SK-N-SH treated with all-trans-retinoic acid at 6 μM for 48 hours (cell line): ENCODE results near the gene HMGA1.

Source experiments
- ARNTL ChIP-seq: fragments of 450-650 bp; formaldehyde crosslinking; IDR thresholded peaks from 2 replicates; pipeline ENCODE4 v1.5.0; 2020; ENCODE audit warnings: low read depth, mild to moderate bottlenecking, moderate library complexity, borderline replicate concordance
- BACH2 ChIP-seq: fragments of 250-450 bp; sonication (Bioruptor Pico); IDR thresholded peaks from 2 replicates; pipeline ENCODE4 v1.9.0; 2021; ENCODE audit warnings: mild to moderate bottlenecking, borderline replicate concordance
- CREB5 ChIP-seq: fragments of 250-450 bp; sonication (Bioruptor Pico); IDR thresholded peaks from 2 replicates; pipeline ENCODE4 v1.5.1; 2020; ENCODE audit warnings: low read depth, mild to moderate bottlenecking, moderate library complexity
- CSDC2 ChIP-seq: fragments of 250-450 bp; sonication (Bioruptor Pico); IDR thresholded peaks from 2 replicates; pipeline ENCODE4 v1.5.0; 2020; ENCODE audit warnings: mild to moderate bottlenecking, moderate library complexity
- ESRRG ChIP-seq: fragments of 250-450 bp; sonication (Bioruptor Pico); IDR thresholded peaks from 2 replicates; pipeline ENCODE4 v1.6.1; 2021; ENCODE audit warnings: mild to moderate bottlenecking
- GLIS3 ChIP-seq: fragments of 250-450 bp; sonication (Bioruptor Pico); IDR thresholded peaks from 2 replicates; pipeline ENCODE4 v1.5.0; 2020; ENCODE audit warnings: mild to moderate bottlenecking, moderate library complexity
- ISL1 ChIP-seq: fragments of 250-450 bp; sonication (Bioruptor Pico); IDR thresholded peaks from 2 replicates; pipeline ENCODE4 v2.1.2; 2022; ENCODE audit warnings: mild to moderate bottlenecking, moderate library complexity
- OSR1 ChIP-seq: fragments of 250-450 bp; sonication (Bioruptor Pico); IDR thresholded peaks from 2 replicates; pipeline ENCODE4 v1.8.0; 2022; ENCODE audit warnings: moderate library complexity, mild to moderate bottlenecking, inconsistent platforms
- PATZ1 ChIP-seq: fragments of 250-450 bp; sonication (Bioruptor Pico); IDR thresholded peaks from 2 replicates; pipeline ENCODE4 v1.8.0; 2020; ENCODE audit warnings: mild to moderate bottlenecking, moderate library complexity, borderline replicate concordance
- TCF4 ChIP-seq: fragments of 250-450 bp; sonication (Bioruptor Pico); IDR thresholded peaks from 2 replicates; pipeline ENCODE4 v1.8.0; 2021; ENCODE audit warnings: mild to moderate bottlenecking, moderate library complexity, borderline replicate concordance
- ZFP3 ChIP-seq: fragments of 250-450 bp; sonication (Bioruptor Pico); IDR thresholded peaks from 2 replicates; pipeline ENCODE4 v1.5.0; 2020; ENCODE audit warnings: mild to moderate bottlenecking, moderate library complexity
- ZFP30 ChIP-seq: fragments of 450-650 bp; formaldehyde crosslinking; IDR thresholded peaks from 2 replicates; pipeline ENCODE4 v1.5.0; 2022; ENCODE audit warnings: mild to moderate bottlenecking, moderate library complexity
- ZNF70 ChIP-seq: fragments of 450-650 bp; formaldehyde crosslinking; IDR thresholded peaks from 2 replicates; pipeline ENCODE4 v1.5.0; 2020; ENCODE audit warnings: mild to moderate bottlenecking, moderate library complexity

- TF ChIP-seq ESRRG (CRISPR knock-in tag), result no peak
- TF ChIP-seq ZFP3 (CRISPR knock-in tag), result no peak
- no peak for TF ChIP-seq PATZ1 (CRISPR knock-in tag)
- no peak for TF ChIP-seq GLIS3
- no peak for TF ChIP-seq ISL1 (CRISPR knock-in tag)
- no peak for TF ChIP-seq ARNTL (CRISPR knock-in tag)
- no peak for TF ChIP-seq OSR1
- TF ChIP-seq CSDC2 (CRISPR knock-in tag), result no peak
- TF ChIP-seq BACH2 (CRISPR knock-in tag), result no peak
- TF ChIP-seq ZNF70 (CRISPR knock-in tag), result no peak
- no peak for TF ChIP-seq ZFP30 (CRISPR knock-in tag)
- TF ChIP-seq TCF4 (CRISPR knock-in tag), result no peak
- TF ChIP-seq CREB5, result no peak
Measured at GRCh38 chr6:34278833-34279232, 42.2 kb downstream of the HMGA1 start.
